ENCODE results near the gene CDH2.

The CDH2 gene

DNA sequence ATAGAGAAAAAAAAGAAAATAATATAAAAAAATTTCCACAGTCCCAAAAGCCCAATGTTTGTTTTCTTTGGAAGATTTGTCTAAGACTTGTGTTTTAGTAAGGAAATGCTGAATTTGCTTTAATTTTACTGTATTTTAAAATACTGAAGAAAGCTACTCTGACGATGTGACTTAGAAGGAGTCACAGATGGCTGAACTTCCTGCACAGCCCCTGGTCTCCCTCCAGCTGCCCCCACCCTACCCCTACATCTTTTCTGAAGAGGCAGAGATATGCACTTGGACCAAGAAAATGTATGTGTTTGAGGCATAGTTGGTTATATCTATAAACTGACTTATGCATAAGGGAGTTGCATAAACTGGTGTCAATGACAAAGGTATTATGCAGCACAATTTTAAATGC, 172.3 kb downstream of the CDH2 start:
- TF ChIP-seq, protein P1, sequence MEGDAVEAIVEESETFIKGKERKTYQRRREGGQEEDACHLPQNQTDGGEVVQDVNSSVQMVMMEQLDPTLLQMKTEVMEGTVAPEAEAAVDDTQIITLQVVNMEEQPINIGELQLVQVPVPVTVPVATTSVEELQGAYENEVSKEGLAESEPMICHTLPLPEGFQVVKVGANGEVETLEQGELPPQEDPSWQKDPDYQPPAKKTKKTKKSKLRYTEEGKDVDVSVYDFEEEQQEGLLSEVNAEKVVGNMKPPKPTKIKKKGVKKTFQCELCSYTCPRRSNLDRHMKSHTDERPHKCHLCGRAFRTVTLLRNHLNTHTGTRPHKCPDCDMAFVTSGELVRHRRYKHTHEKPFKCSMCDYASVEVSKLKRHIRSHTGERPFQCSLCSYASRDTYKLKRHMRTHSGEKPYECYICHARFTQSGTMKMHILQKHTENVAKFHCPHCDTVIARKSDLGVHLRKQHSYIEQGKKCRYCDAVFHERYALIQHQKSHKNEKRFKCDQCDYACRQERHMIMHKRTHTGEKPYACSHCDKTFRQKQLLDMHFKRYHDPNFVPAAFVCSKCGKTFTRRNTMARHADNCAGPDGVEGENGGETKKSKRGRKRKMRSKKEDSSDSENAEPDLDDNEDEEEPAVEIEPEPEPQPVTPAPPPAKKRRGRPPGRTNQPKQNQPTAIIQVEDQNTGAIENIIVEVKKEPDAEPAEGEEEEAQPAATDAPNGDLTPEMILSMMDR (conservative IDR thresholded peaks at IDR 0.05; ENCODE audit: control insufficient read depth, insufficient read depth, low read depth, low read length) = no peak
- DNase-seq (ENCODE audit: low read depth) = no peak
- H3K4me3 ChIP-seq (ENCODE audit: control insufficient read depth, low read depth, low read length) = no peak overlapping the region

DNA sequence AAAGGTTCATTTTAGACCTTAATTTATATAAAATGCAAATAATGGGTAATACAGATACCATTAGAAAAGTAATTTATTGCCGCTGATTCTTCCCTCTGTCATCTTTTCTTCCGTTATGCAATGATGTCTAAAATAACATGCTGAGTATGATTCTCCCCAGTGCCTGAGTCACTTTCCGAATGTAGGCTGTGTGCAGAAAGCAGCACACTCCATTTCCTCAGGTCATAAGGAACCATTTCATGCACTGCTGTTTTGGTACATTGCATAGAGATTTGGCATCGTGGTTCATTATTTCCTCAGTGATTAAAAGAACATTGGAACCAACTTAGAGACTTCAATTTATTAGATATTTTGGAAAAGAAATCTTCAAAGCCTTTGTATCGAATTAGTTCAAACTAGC, 173.5 kb downstream of the CDH2 start:
- DNase-seq (ENCODE audit: low read depth) = peak; percentile 81

DNA sequence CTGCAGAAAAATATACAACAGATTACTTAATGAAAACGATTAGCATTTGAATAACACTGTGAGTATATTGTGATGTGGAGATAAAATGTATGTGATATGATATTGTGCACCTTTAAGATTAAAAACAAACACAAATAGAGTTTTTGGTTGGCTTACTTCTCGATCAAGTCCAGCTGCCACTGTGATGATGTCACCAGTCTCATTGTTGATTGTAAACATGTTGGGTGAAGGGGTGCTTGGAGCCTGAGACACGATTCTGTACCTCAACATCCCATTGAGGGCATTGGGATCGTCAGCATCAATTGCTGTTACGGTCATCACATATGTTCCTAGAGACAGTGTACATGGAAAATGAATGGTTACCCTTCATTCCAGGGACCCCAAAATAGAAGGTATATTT, 174.1 kb downstream of the CDH2 start:
- DNase-seq (ENCODE audit: low read depth) = no peak
- H3K4me3 ChIP-seq (ENCODE audit: control insufficient read depth, low read depth, low read length) = no peak overlapping the region
- TF ChIP-seq, protein P1 (conservative IDR thresholded peaks at IDR 0.05; ENCODE audit: control insufficient read depth, insufficient read depth, low read depth, low read length) = no peak

More for the DNA sequence above, 173.5 kb downstream of the CDH2 start:
- TF ChIP-seq, protein P1 (conservative IDR thresholded peaks at IDR 0.05; ENCODE audit: control insufficient read depth, insufficient read depth, low read depth, low read length) = no peak
- no peak overlapping the region for H3K4me3 ChIP-seq (ENCODE audit: control insufficient read depth, low read depth, low read length)

DNA sequence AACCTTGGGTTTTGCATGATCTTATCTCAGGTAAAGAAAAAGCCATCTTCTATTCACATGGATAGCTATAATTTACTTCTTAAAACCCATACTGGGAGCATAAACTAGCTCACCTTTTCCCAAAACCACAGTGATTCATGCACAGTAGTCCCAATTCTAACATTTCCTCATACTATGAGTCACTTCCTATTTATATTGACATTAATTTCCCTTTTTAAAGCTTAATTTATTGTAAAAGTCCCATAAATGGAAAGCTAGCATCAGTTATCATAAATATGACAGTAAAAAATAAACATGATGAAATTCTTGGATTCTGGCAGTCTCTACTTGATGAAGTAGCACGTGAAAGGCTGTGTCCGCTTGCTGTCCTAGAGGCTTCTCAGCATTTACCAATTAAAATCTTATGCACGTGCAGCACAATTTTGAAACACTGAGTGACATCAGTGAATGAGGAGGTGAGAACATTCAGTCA, 180.1 kb downstream of the CDH2 start:
- peak; percentile 72 for DNase-seq (ENCODE audit: low read depth)
- no peak overlapping the region for H3K4me3 ChIP-seq (ENCODE audit: control insufficient read depth, low read depth, low read length)
- TF ChIP-seq, protein P1 (conservative IDR thresholded peaks at IDR 0.05; ENCODE audit: control insufficient read depth, insufficient read depth, low read depth, low read length) = no peak

DNA sequence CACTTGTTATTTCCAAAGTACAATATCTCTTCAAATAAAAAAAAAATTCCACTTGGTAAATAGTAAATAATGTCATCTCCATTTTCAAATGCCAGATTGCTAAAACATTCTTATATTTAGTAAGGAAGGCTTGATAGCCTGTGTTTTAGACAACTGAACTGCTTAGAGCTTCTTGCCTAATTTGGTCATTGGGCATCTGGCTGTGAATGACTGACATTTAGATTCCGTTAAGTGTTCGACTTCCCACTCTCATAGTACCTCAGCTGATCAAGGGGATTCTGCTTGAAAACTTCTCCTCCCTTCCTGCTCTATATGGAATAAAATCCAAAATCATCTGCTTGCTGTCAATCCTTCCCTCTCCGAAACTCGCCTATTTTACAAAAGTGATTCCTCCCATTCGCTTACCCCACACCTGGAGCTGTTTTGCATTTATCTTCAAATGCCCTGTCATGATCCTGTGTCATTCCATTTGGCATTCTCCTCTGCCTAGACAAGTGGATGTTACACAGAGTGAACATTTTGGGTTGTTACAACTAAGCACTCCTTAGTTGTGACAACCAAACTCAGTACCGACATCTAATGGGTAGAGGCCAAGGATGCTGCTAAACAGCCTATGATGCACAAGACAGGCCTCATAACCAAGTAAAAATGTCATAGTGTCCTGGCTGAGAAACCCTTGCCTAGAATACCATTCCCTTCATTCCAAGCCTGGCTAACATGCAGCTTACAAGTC, 181.0 kb downstream of the CDH2 start:
- no peak for DNase-seq (ENCODE audit: low read depth)
- no peak overlapping the region for H3K4me3 ChIP-seq (ENCODE audit: control insufficient read depth, low read depth, low read length)
- TF ChIP-seq, protein P1 (conservative IDR thresholded peaks at IDR 0.05; ENCODE audit: control insufficient read depth, insufficient read depth, low read depth, low read length) = no peak

DNA sequence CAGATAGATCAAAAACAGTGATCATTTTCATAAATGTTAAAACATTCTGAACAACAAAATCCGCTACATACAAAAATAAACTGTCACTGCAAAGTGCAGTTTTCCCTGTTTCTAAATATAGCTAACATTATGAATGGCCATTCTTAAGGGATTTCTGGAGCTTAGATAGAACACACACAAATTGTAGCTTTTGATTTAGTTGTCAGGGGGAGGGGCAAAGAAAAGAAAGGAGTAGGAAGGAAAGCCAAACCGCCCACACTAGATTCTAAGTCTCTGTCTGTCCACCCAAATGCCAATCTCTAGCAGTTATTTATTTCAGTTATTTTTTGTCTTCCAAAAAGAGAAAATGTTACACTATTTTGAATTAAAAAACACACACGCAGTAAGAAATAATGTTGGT, 182.4 kb downstream of the CDH2 start:
- no peak for DNase-seq (ENCODE audit: low read depth)
- TF ChIP-seq, protein P1 (conservative IDR thresholded peaks at IDR 0.05; ENCODE audit: control insufficient read depth, insufficient read depth, low read depth, low read length) = no peak
- H3K4me3 ChIP-seq (ENCODE audit: control insufficient read depth, low read depth, low read length) = no peak overlapping the region
